PC-3 (cell line): ENCODE measurements around the gene LEF1. TPM values are rescaled to one million over a fixed set of nuclear protein-coding genes. Genes with fewer than 3 reads are reported as not detected.
A peak's percentile ranks its signal among the peaks of the same experiment; 100 is the strongest.

Experiments
- ATAC-seq: fragments of 200-7000 bp; cut with Tn5 transposase; 2 replicates; pipeline ENCODE4 v1.9.1; 2020; ENCODE audit warnings: mild to moderate bottlenecking, moderate library complexity
- BruUV-seq: library from RNA; stranded (reverse); fragments of 400-500 nt; replicated peaks from 2 replicates; lab custom pipeline; 2021; lab: Mats Ljungman, UMichigan
- CTCF ChIA-PET: fragments of 300-600 bp; sonication (Branson Sonifier 250); formaldehyde crosslinking; loops from one replicate; lab custom pipeline; 2022; ENCODE audit warnings: antibody characterized with exemption; lab: Charles Lee
- POLR2A ChIA-PET: fragments of 300-600 bp; sonication (Branson Sonifier 250); formaldehyde crosslinking; loops from one replicate; lab custom pipeline; 2022; ENCODE audit warnings: antibody characterized with exemption; ENCODE audit not compliant: unreplicated experiment; lab: Charles Lee
- DNase-seq: peaks from one replicate; pipeline ENCODE4 v3.0.0-alpha.2; 2015
- H2AFZ ChIP-seq: fragments of 300-600 bp; sonication (generic); 2 replicates; pipeline ENCODE4 v1.6.0; 2016; ENCODE audit warnings: antibody characterized with exemption, low read length
- H3F3A ChIP-seq: fragments of 300-600 bp; sonication (generic); one replicate; pipeline ENCODE4 v1.6.0; 2017; ENCODE audit warnings: antibody characterized with exemption, low read length, control low read depth, mild to moderate bottlenecking; ENCODE audit not compliant: unreplicated experiment
- H3K27ac ChIP-seq: fragments of 300-600 bp; sonication (generic); 2 replicates; pipeline ENCODE4 v1.5.1; 2016; ENCODE audit warnings: mild to moderate bottlenecking, low read length
- H3K27me3 ChIP-seq: fragments of 300-600 bp; sonication (generic); 2 replicates; pipeline ENCODE4 v1.6.1; 2016; ENCODE audit warnings: low read length, mixed read lengths
- H3K36me3 ChIP-seq: fragments of 300-600 bp; sonication (generic); 2 replicates; pipeline ENCODE4 v1.6.1; 2016; ENCODE audit warnings: low read depth, mixed run types, low read length, mixed read lengths
- H3K4me1 ChIP-seq: fragments of 300-600 bp; sonication (generic); 2 replicates; pipeline ENCODE4 v1.5.1; 2016; ENCODE audit warnings: low read length; ENCODE audit not compliant: insufficient read depth
- H3K4me2 ChIP-seq: fragments of 300-600 bp; sonication (generic); 2 replicates; pipeline ENCODE4 v1.6.0; 2016; ENCODE audit warnings: low read length
- H3K4me3 ChIP-seq: fragments of 300-600 bp; sonication (generic); 2 replicates; pipeline ENCODE4 v1.5.1; 2016; ENCODE audit warnings: mild to moderate bottlenecking, low read length, mixed read lengths
- H3K79me2 ChIP-seq: fragments of 300-600 bp; sonication (generic); 2 replicates; pipeline ENCODE4 v1.6.1; 2017; ENCODE audit warnings: low read length, mixed read lengths
- H3K9ac ChIP-seq: fragments of 300-600 bp; sonication (generic); 2 replicates; pipeline ENCODE4 v1.6.0; 2016; ENCODE audit warnings: mild to moderate bottlenecking, low read length
- H3K9me2 ChIP-seq: fragments of 300-600 bp; sonication (generic); replicated peaks from 2 replicates; pipeline ENCODE4 v1.6.1; 2016; ENCODE audit warnings: mixed run types, low read length, mixed read lengths
- H3K9me3 ChIP-seq: fragments of 300-600 bp; sonication (generic); 2 replicates; pipeline ENCODE4 v1.6.1; 2016; ENCODE audit warnings: low read length, mixed read lengths
- H4K20me1 ChIP-seq: fragments of 300-600 bp; sonication (generic); 2 replicates; pipeline ENCODE4 v1.6.1; 2016; ENCODE audit warnings: low read length, mixed read lengths
- EZH2 ChIP-seq: fragments of 300-600 bp; sonication (generic); IDR thresholded peaks from one replicate; pipeline ENCODE4 v1.6.1; 2017; ENCODE audit warnings: antibody characterized with exemption, mild to moderate bottlenecking, low read length; ENCODE audit not compliant: unreplicated experiment
- EZH2phosphoT487 ChIP-seq: fragments of 300-600 bp; sonication (generic); IDR thresholded peaks from 2 replicates; pipeline ENCODE4 v1.6.1; 2018; ENCODE audit warnings: mild to moderate bottlenecking, antibody characterized with exemption, low read length, borderline replicate concordance
- intact Hi-C: fragments of 100-400 bp; cut with micrococcal nuclease; formaldehyde crosslinking; loops from 2 replicates; pipeline ENCODE4 v1.9.0; 2023
- total RNA-seq: library from RNA; depleted of rRNA; stranded (reverse); fragments of >200 nt; gene quantifications from 2 replicates; pipeline ENCODE4 v1.2.3, GENCODE V29; 2014
- TF ChIP-seq, protein P1 (sequence below): fragments of 300-600 bp; sonication (generic); conservative IDR thresholded peaks from 2 replicates; pipeline ENCODE4 v1.5.1; 2017; ENCODE audit warnings: antibody characterized with exemption, low read depth, mild to moderate bottlenecking, low read length

Gene LEF1
- total RNA-seq, 1 experiment from 2014 or later, result 2.4 TPM

GRCh38 chr4:108018884-108019187 lies 149.9 kb downstream of the LEF1 start:
- Histone ChIP-seq H4K20me1 (no peaks in the 10 kb centered on the region), H3K9ac (no peak overlapping the region), H3K9me2 (no peaks in the 10 kb centered on the region), H3K4me1 (no peaks in the 10 kb centered on the region), H3K36me3 (peaks cover 7% of the 10 kb centered on the region), H3K4me3 (no peak overlapping the region), H3K4me2 (no peak overlapping the region), H2AFZ (no peak overlapping the region), H3F3A (no peaks in the 10 kb centered on the region), H3K79me2 (no peaks in the 10 kb centered on the region), H3K27me3 (no peaks in the 10 kb centered on the region), H3K27ac (no peak overlapping the region), H3K9me3 (no peaks in the 10 kb centered on the region)
- TF ChIP-seq, protein P1, sequence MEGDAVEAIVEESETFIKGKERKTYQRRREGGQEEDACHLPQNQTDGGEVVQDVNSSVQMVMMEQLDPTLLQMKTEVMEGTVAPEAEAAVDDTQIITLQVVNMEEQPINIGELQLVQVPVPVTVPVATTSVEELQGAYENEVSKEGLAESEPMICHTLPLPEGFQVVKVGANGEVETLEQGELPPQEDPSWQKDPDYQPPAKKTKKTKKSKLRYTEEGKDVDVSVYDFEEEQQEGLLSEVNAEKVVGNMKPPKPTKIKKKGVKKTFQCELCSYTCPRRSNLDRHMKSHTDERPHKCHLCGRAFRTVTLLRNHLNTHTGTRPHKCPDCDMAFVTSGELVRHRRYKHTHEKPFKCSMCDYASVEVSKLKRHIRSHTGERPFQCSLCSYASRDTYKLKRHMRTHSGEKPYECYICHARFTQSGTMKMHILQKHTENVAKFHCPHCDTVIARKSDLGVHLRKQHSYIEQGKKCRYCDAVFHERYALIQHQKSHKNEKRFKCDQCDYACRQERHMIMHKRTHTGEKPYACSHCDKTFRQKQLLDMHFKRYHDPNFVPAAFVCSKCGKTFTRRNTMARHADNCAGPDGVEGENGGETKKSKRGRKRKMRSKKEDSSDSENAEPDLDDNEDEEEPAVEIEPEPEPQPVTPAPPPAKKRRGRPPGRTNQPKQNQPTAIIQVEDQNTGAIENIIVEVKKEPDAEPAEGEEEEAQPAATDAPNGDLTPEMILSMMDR, result no peak
- TF ChIP-seq EZH2 (no peak), EZH2phosphoT487 (no peak)
- no TSS peak for BruUV-seq
- intact Hi-C loops, result loop anchor here (2.0 to 5.0 kb wide), 2 partner anchors 493 to 554 kb away; no protein-coding TSS in a partner anchor
- CTCF ChIA-PET, result interaction anchor here (0.7 to 1.5 kb wide), 3 partner anchors 40 to 554 kb away, joined by 6 to 12 read pairs (median 6); no protein-coding TSS in a partner anchor
- POLR2A ChIA-PET, result no interaction called here
- ATAC-seq (no peak), DNase-seq (no peak)

- Histone ChIP-seq H3K4me3 (no peak overlapping the region), H3K27ac (no peak overlapping the region), H3K9me2 (no peaks in the 10 kb centered on the region), H3K9ac (no peak overlapping the region), H3K4me1 (no peaks in the 10 kb centered on the region), H3F3A (no peaks in the 10 kb centered on the region), H3K27me3 (no peaks in the 10 kb centered on the region), H3K9me3 (no peaks in the 10 kb centered on the region), H3K4me2 (no peak overlapping the region), H4K20me1 (no peaks in the 10 kb centered on the region), H3K36me3 (peaks cover 7% of the 10 kb centered on the region), H2AFZ (no peak overlapping the region), H3K79me2 (no peaks in the 10 kb centered on the region)
- DNase-seq (peak; percentile 78), ATAC-seq (peak; percentile 73)
- intact Hi-C loops, result loop anchor here (2.0 to 5.0 kb wide), 2 partner anchors 494 to 555 kb away; no protein-coding TSS in a partner anchor
- TF ChIP-seq EZH2phosphoT487 (no peak), EZH2 (no peak)
- TF ChIP-seq, protein P1, result peak; percentile 83
- POLR2A ChIA-PET, result no interaction called here
- CTCF ChIA-PET, result interaction anchor here (0.7 to 1.5 kb wide), 3 partner anchors 40 to 554 kb away, joined by 6 to 12 read pairs (median 6); no protein-coding TSS in a partner anchor
- no TSS peak for BruUV-seq
Measured at GRCh38 chr4:108018040-108018883, 150.5 kb downstream of the LEF1 start.

- no peak overlapping the region for H3K4me3 ChIP-seq
- no TSS peak for BruUV-seq
- no peak overlapping the region for H2AFZ ChIP-seq
- no peak overlapping the region for H3K9ac ChIP-seq
- ChIA-PET CTCF (no interaction called here), POLR2A (no interaction called here)
- H3F3A ChIP-seq, result no peaks in the 10 kb centered on the region
- peaks cover 3% of the 10 kb centered on the region; the same call in 1 of the 2 replicates for H3K36me3 ChIP-seq
- DNase-seq (no peak), ATAC-seq (no peak)
- H3K27me3 ChIP-seq, result no peaks in the 10 kb centered on the region
- no peak for TF ChIP-seq EZH2phosphoT487
- no peak for TF ChIP-seq EZH2
- TF ChIP-seq, protein P1, result no peak
- intact Hi-C loops, result no loop called here
- H3K4me1 ChIP-seq, result peaks cover 6% of the 10 kb centered on the region; the same call in 1 of the 2 replicates
- no peaks in the 10 kb centered on the region for H3K9me3 ChIP-seq
- H3K4me2 ChIP-seq, result no peak overlapping the region
- H3K79me2 ChIP-seq, result no peaks in the 10 kb centered on the region
- no peak overlapping the region for H3K27ac ChIP-seq
- H4K20me1 ChIP-seq, result no peaks in the 10 kb centered on the region
- no peaks in the 10 kb centered on the region for H3K9me2 ChIP-seq
Measured at GRCh38 chr4:108013955-108014354, 154.8 kb downstream of the LEF1 start.
